Measurements from ENCODE around the gene CALB2.
"Not testable (repeated sequence)": the region's sequence is repeated elsewhere in the genome, so short reads cannot be mapped to it uniquely, and the experiment has no call there.

Gene CALB2

GRCh38 chr16:71352466-71352865 lies 6.1 kb upstream of the CALB2 start:
- in situ Hi-C loops (cut with MboI; ENCODE audit: low sequenced_read_pairs) = no loop called here

- in situ Hi-C loops (cut with MboI; ENCODE audit: low sequenced_read_pairs) = no loop called here
Observed at GRCh38 chr16:71352963-71353460, 5.5 kb upstream of the CALB2 start.

- in situ Hi-C loops (cut with MboI; ENCODE audit: low sequenced_read_pairs) = no loop called here
Observed at GRCh38 chr16:71353736-71354135, 4.8 kb upstream of the CALB2 start.

- in situ Hi-C loops (cut with MboI; ENCODE audit: low sequenced_read_pairs) = no loop called here
Observed at GRCh38 chr16:71354156-71354555, 4.4 kb upstream of the CALB2 start.

GRCh38 chr16:71356051-71356740 lies 2.3 kb upstream of the CALB2 start:
- in situ Hi-C loops (cut with MboI; ENCODE audit: low sequenced_read_pairs) = no loop called here

GRCh38 chr16:71356936-71357335 lies 1.6 kb upstream of the CALB2 start:
- in situ Hi-C loops (cut with MboI; ENCODE audit: low sequenced_read_pairs) = not testable (repeated sequence)

- in situ Hi-C loops (cut with MboI; ENCODE audit: low sequenced_read_pairs) = no loop called here
Observed at GRCh38 chr16:71357681-71358080, 842 bp upstream of the CALB2 start.

GRCh38 chr16:71359431-71359830 lies 908 bp downstream of the CALB2 start:
- in situ Hi-C loops (cut with MboI; ENCODE audit: low sequenced_read_pairs) = no loop called here

- in situ Hi-C loops (cut with MboI; ENCODE audit: low sequenced_read_pairs) = no loop called here
Observed at GRCh38 chr16:71360378-71360777, 1.9 kb downstream of the CALB2 start.

- in situ Hi-C loops (cut with MboI; ENCODE audit: low sequenced_read_pairs) = no loop called here
Observed at GRCh38 chr16:71364133-71364681, 5.7 kb downstream of the CALB2 start.

- in situ Hi-C loops (cut with MboI; ENCODE audit: low sequenced_read_pairs) = no loop called here
Observed at GRCh38 chr16:71365021-71365420, 6.5 kb downstream of the CALB2 start.

GRCh38 chr16:71367241-71367976 lies 8.9 kb downstream of the CALB2 start:
- in situ Hi-C loops (cut with MboI; ENCODE audit: low sequenced_read_pairs) = no loop called here

- in situ Hi-C loops (cut with MboI; ENCODE audit: low sequenced_read_pairs) = no loop called here
Observed at GRCh38 chr16:71368958-71369357, 10.4 kb downstream of the CALB2 start.

GRCh38 chr16:71369494-71369893 lies 11.0 kb downstream of the CALB2 start:
- in situ Hi-C loops (cut with MboI; ENCODE audit: low sequenced_read_pairs) = no loop called here

- in situ Hi-C loops (cut with MboI; ENCODE audit: low sequenced_read_pairs) = no loop called here
Observed at GRCh38 chr16:71371237-71371636, 12.7 kb downstream of the CALB2 start.

- in situ Hi-C loops (cut with MboI; ENCODE audit: low sequenced_read_pairs) = no loop called here
Observed at GRCh38 chr16:71373073-71373472, 14.6 kb downstream of the CALB2 start.

GRCh38 chr16:71376465-71377157 lies 18.1 kb downstream of the CALB2 start:
- in situ Hi-C loops (cut with MboI; ENCODE audit: low sequenced_read_pairs) = no loop called here

GRCh38 chr16:71379711-71380110 lies 21.2 kb downstream of the CALB2 start:
- in situ Hi-C loops (cut with MboI; ENCODE audit: low sequenced_read_pairs) = no loop called here

GRCh38 chr16:71380831-71381230 lies 22.3 kb downstream of the CALB2 start:
- in situ Hi-C loops (cut with MboI; ENCODE audit: low sequenced_read_pairs) = no loop called here

- in situ Hi-C loops (cut with MboI; ENCODE audit: low sequenced_read_pairs) = no loop called here
Observed at GRCh38 chr16:71383054-71383773, 24.7 kb downstream of the CALB2 start.
